HepG2 (cell line): ENCODE data around the gene TADA1. TPM values are rescaled to one million over a fixed set of nuclear protein-coding genes. Genes with fewer than 3 reads are reported as not detected.

Experiments
- ATAC-seq: fragments of 200-7000 bp; cut with Tn5 transposase; 3 replicates; pipeline ENCODE4 v1.9.1; 2020; ENCODE audit warnings: mild to moderate bottlenecking, moderate library complexity
- BruUV-seq: library from RNA; stranded (reverse); fragments of 400-500 nt; replicated peaks from 2 replicates; lab custom pipeline; 2021; lab: Mats Ljungman, UMichigan
- CTCF ChIA-PET: fragments of 300-600 bp; formaldehyde crosslinking; extraction: SDS; loops from one replicate; lab custom pipeline; 2021; ENCODE audit warnings: low total read pairs, inconsistent platforms, low intra/inter-chr PET ratio; lab: Yijun Ruan, JAX
- POLR2A ChIA-PET: fragments of 350-600 bp; sonication (Branson Sonifier 250); formaldehyde crosslinking; loops from one replicate; lab custom pipeline; 2020; ENCODE audit warnings: antibody characterized with exemption, inconsistent platforms; lab: Yijun Ruan, JAX
- DNase-seq: peaks from one replicate; pipeline ENCODE4 v3.0.0-alpha.2; 2015; ENCODE audit warnings: low spot score
- FAIRE-seq: peaks from 3 replicates; lab custom pipeline; 2011; peaks lifted over from hg19 to GRCh38; lab: Jason Lieb, UNC
- H2AFZ ChIP-seq: one replicate; pipeline ENCODE4 v1.6.1; 2011; ENCODE audit warnings: low read length, inconsistent platforms
- H3K27ac ChIP-seq: fragments of 300-600 bp; 3 replicates; pipeline ENCODE4 v1.8.0; 2011; ENCODE audit warnings: mixed run types, mild to moderate bottlenecking, mixed read lengths, low read length, inconsistent platforms; ENCODE audit not compliant: insufficient read depth; ENCODE audit errors: extremely low read length
- H3K27me3 ChIP-seq, 2 experiments: fragments of 200-600 bp in 1 of 2; 2 replicates in 1 of 2; 3 replicates in 1 of 2; pipeline versions ENCODE4 v1.6.0 to v1.8.0; 2011; ENCODE audit warnings: low read length in 2 of 2, mild to moderate bottlenecking in 2 of 2, moderate library complexity in 2 of 2, inconsistent platforms in 1 of 2; ENCODE audit not compliant: insufficient read depth in 2 of 2, control insufficient read depth in 1 of 2
- H3K36me3 ChIP-seq, 2 experiments: fragments of 200-600 bp in 1 of 2; replicated peaks in 1 of 2; 2 replicates in 1 of 2; 3 replicates in 1 of 2; pipeline versions ENCODE4 v1.5.1 to v1.8.0; 2011; ENCODE audit warnings: low read length in 2 of 2, inconsistent platforms in 1 of 2; ENCODE audit not compliant: insufficient read depth in 2 of 2, control insufficient read depth in 1 of 2
- H3K4me1 ChIP-seq: 2 replicates; pipeline ENCODE4 v1.5.1; 2012; ENCODE audit warnings: low read length, inconsistent platforms; ENCODE audit not compliant: insufficient read depth
- H3K4me2 ChIP-seq: 2 replicates; pipeline ENCODE4 v1.6.0; 2011; ENCODE audit warnings: low read depth, low read length, inconsistent platforms
- H3K4me3 ChIP-seq, 3 experiments: fragments of 200-600 bp in 1 of 3; sonication (generic), shearing (Covaris generic) in 1 of 3; replicated peaks in 1 of 3; 2 replicates each; pipeline ENCODE4 v1.5.1; 2011 to 2016; ENCODE audit warnings: low read length in 3 of 3, inconsistent platforms in 2 of 3, low read depth in 2 of 3, mild to moderate bottlenecking in 2 of 3, control low read depth in 1 of 3, mixed read lengths in 1 of 3; ENCODE audit not compliant: insufficient read depth in 1 of 3
- H3K79me2 ChIP-seq: one replicate; pipeline ENCODE4 v1.6.1; 2011; ENCODE audit warnings: low read length, inconsistent platforms; ENCODE audit not compliant: insufficient read depth
- H3K9ac ChIP-seq: 2 replicates; pipeline ENCODE4 v1.6.0; 2011; ENCODE audit warnings: mild to moderate bottlenecking, low read depth, low read length, inconsistent platforms; ENCODE audit not compliant: insufficient read depth
- H3K9me3 ChIP-seq: 2 replicates; pipeline ENCODE4 v1.5.1; 2012; ENCODE audit warnings: mild to moderate bottlenecking, low read length
- H4K20me1 ChIP-seq: 2 replicates; pipeline ENCODE4 v1.6.0; 2011; ENCODE audit warnings: inconsistent platforms, mild to moderate bottlenecking, low read length, moderate library complexity; ENCODE audit not compliant: insufficient read depth
- GTF3A ChIP-seq: sonication (generic); formaldehyde crosslinking; conservative IDR thresholded peaks from 2 replicates; pipeline ENCODE4 v1.4.0; 2020; ENCODE audit warnings: mild to moderate bottlenecking, missing genetic modification reagents
- HOXA5 ChIP-seq: sonication (generic); formaldehyde crosslinking; IDR thresholded peaks from 2 replicates; pipeline ENCODE4 v1.4.0; 2020; ENCODE audit warnings: missing genetic modification reagents
- HOXD1 ChIP-seq: sonication (generic); formaldehyde crosslinking; IDR thresholded peaks from 2 replicates; pipeline ENCODE4 v1.5.0; 2020; ENCODE audit warnings: missing genetic modification reagents
- NFRKB ChIP-seq: fragments of 450-650 bp; IDR thresholded peaks from 2 replicates; pipeline ENCODE4 v1.6.1; 2017
- YY1 ChIP-seq: IDR thresholded peaks from 2 replicates; pipeline ENCODE4 v1.6.1; 2011; ENCODE audit warnings: low read length, low read depth, moderate library complexity, mild to moderate bottlenecking; ENCODE audit not compliant: insufficient read depth, insufficient replicate concordance
- ZFX ChIP-seq: sonication (generic); formaldehyde crosslinking; IDR thresholded peaks from 2 replicates; pipeline ENCODE4 v1.4.0; 2020; ENCODE audit warnings: mild to moderate bottlenecking, low read depth, missing genetic modification reagents, moderate library complexity
- ZNF75D ChIP-seq: sonication (generic); formaldehyde crosslinking; IDR thresholded peaks from 2 replicates; pipeline ENCODE4 v1.8.1; 2023; ENCODE audit warnings: missing genetic modification reagents, mild to moderate bottlenecking, borderline replicate concordance
- ZNF790 ChIP-seq: sonication (generic); formaldehyde crosslinking; IDR thresholded peaks from 2 replicates; pipeline ENCODE4 v1.8.0; 2022; ENCODE audit warnings: missing genetic modification reagents, mild to moderate bottlenecking, borderline replicate concordance
- WGBS: methylation state at CpG from one replicate; pipeline ENCODE4 v1.1.6; 2017; ENCODE audit warnings: low lambda C conversion rate; 5-methylcytosine and 5-hydroxymethylcytosine counted together
- in situ Hi-C: cut with HindIII; loops from 2 replicates; pipeline ENCODE4 v1.10.0; 2017; ENCODE audit warnings: low pct_unique_long_range_greater_than_20kb; ENCODE audit not compliant: extremely low pct_ligation_motif_present
- intact Hi-C: fragments of 100-400 bp; cut with micrococcal nuclease; formaldehyde crosslinking; loops from one replicate; pipeline ENCODE4 v1.10.0; 2022; ENCODE audit not compliant: unreplicated experiment
- polyA plus RNA-seq, 8 experiments: library from polyadenylated mRNA; depleted of rRNA in 3 of 8; stranded (reverse) in 7 of 8; unstranded in 1 of 8; fragments of >200 nt; fragmentation: Illumina TruSeq in 4 of 8; extraction: Trizol in 4 of 8; gene quantifications; 2 replicates each; pipeline versions ENCODE4 v1.2.1 to v1.2.3, GENCODE V29; 2011 to 2016; ENCODE audit warnings: low read depth in 4 of 8, missing spikeins in 1 of 8, mixed read lengths in 1 of 8; ENCODE audit not compliant: insufficient read depth in 1 of 8
- total RNA-seq, 5 experiments: library from RNA; depleted of rRNA; stranded (reverse); fragments of >200 nt; fragmentation: Illumina TruSeq; extraction: Trizol; gene quantifications; 2 replicates each; pipeline ENCODE4 v1.2.3, GENCODE V29; 2016; ENCODE audit warnings: low read depth in 1 of 5
- TF ChIP-seq, protein P1 (sequence below): sonication (generic); formaldehyde crosslinking; conservative IDR thresholded peaks from 2 replicates; pipeline ENCODE4 v1.4.0; 2020; ENCODE audit warnings: missing genetic modification reagents
- TF ChIP-seq, protein P2 (sequence below): sonication (generic); formaldehyde crosslinking; IDR thresholded peaks from 2 replicates; pipeline ENCODE4 v1.4.0; 2020; ENCODE audit warnings: missing genetic modification reagents; ENCODE audit errors: not compliant biosample characterization
- TF ChIP-seq, protein P3 (sequence below): sonication (generic); formaldehyde crosslinking; IDR thresholded peaks from 2 replicates; pipeline ENCODE4 v1.5.0; 2020; ENCODE audit warnings: mild to moderate bottlenecking, missing genetic modification reagents
- TF ChIP-seq, protein P4 (sequence below): sonication (generic); formaldehyde crosslinking; IDR thresholded peaks from 2 replicates; pipeline ENCODE4 v1.4.0; 2020; ENCODE audit warnings: mild to moderate bottlenecking, missing genetic modification reagents
- TF ChIP-seq, protein P5 (sequence below): sonication (generic); formaldehyde crosslinking; conservative IDR thresholded peaks from 2 replicates; pipeline ENCODE4 v1.8.1; 2023; ENCODE audit warnings: missing genetic modification reagents

Gene TADA1
- total and polyA plus RNA-seq, 2 of the 13 experiments (the other 11 are each of a cell fraction or from before 2014, with no cell fraction given), result 28.3 to 29.1 TPM

DNA sequence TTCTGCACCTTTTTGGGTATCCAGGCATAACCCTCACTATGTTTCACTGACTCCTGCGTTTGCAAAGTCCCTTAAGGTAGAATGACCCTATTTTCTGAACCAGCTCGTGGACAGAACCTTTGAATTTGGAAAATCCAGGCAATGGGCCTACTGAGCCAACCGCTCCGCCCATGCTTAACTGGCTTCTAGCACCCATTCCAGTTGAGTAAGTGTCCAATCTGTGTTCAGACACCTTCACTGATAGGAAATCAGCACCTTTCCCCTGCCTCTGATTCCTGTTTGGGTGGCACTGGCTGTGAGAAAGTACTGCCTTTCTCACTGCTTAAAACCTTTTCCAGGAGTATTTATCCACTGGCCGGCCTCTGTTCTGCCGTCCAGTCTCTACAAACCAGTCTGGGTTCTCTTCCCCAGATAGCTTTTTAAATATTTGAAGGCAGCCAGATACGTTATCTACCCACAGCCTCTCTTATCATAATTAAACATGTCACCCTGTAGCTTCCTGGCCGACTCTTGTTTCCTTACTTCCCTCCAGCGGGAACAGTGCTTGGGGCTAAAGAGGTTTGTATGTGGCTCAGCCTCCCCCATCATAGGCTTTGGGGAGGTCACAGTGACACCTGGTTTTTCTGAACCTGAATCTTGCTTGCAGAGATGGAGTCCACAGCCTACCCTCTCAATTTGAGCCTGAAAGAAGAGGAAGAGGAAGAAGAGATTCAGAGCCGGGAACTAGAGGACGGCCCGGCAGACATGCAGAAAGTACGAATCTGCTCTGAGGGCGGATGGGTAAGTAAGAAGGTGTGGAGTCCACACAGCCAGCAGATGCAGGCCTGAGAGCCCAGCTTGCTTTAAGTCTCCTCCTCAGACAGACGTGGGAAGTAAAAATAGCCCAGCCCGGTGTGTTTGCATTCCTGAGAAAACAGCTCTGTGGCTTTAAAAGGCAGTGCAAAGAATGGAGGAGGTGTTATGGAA lies 35.5 kb downstream of the TADA1 start (continued):
- TF ChIP-seq ZNF75D (CRISPR knock-in tag) (0 out of 2 replicates have a peak, but pooled peaks have one; percentile 11), ZNF790 (CRISPR knock-in tag) (no peak), ZFX (CRISPR knock-in tag) (peak; percentile 54; the same call in 1 of the 2 replicates), GTF3A (CRISPR knock-in tag) (no peak), HOXD1 (CRISPR knock-in tag) (no peak), HOXA5 (CRISPR knock-in tag) (no peak)

DNA sequence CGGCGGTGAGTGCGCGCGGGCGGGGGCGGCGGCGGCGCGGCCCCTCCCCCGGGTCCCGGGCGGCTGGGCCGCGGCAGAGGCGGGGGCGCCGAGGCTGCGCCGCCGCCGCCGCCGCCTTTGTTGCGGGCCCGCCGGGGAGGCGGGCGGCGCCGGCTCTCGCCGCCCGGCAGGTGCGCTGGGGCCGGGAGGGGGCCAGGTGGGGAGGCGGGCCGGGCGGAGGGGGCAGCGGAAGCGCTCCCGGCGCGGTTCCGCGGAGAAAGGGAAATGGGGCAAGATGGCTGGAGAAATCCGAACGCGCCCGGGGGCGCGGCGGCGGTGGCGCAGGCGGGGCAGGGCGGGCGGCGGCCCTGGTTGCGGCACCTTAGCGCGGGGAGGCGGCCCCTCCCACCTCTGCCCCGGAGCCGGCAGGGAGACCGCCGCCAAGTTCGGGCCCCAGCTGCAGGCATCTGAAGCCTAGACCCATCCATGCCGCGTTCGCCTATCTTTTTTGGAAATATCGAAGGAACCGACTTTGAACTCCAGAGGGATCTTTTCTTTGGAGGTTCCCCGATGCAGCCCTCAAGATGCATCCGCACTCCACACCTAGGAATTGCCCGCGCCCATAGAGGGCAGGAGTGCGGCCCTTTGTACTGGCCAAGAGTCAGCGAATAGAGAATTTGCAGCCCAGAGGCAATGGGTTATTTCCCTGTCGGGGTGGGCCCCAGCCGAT lies 36.3 kb downstream of the TADA1 start:
- Histone ChIP-seq H3K27me3 (no peaks in the 10 kb centered on the region; a peak in 2 of 5 replicates), H3K4me1 (peaks cover 37% of the 10 kb centered on the region), H3K36me3 (peaks cover 13 to 39% of the 10 kb centered on the region in 2 experiments), H3K27ac (peak overlapping the region; percentile 48), H2AFZ (no peak overlapping the region), H3K4me3 (peak overlapping the region; percentile 60 to 81 (median 79)), H3K79me2 (peaks cover 16% of the 10 kb centered on the region), H3K4me2 (peak overlapping the region; percentile 98), H4K20me1 (peaks cover 3% of the 10 kb centered on the region; the same call in 1 of the 2 replicates), H3K9me3 (no peaks in the 10 kb centered on the region), H3K9ac (peak overlapping the region; percentile 64)
- ChIA-PET CTCF (no interaction called here), POLR2A (interaction anchor here (0.7 to 2.2 kb wide), 14 partner anchors 12 to 929 kb away, joined by 3 to 41 read pairs (median 4); partner anchors contain the start of genes CREG1, POU2F1 and TADA1)
- 0% methylated on average over 3 of the region's 82 CpGs for WGBS
- no TSS peak for BruUV-seq
- ATAC-seq (peak; percentile 42), FAIRE-seq (no peak), DNase-seq (peak; percentile 17)
- intact Hi-C loops (loop anchor here (1.0 kb wide), 1 partner anchor 36 kb away; no protein-coding TSS in a partner anchor), in situ Hi-C loops (no loop called here)
- TF ChIP-seq, protein P1, sequence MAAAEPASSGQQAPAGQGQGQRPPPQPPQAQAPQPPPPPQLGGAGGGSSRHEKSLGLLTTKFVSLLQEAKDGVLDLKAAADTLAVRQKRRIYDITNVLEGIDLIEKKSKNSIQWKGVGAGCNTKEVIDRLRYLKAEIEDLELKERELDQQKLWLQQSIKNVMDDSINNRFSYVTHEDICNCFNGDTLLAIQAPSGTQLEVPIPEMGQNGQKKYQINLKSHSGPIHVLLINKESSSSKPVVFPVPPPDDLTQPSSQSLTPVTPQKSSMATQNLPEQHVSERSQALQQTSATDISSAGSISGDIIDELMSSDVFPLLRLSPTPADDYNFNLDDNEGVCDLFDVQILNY (CRISPR knock-in tag), result no peak
- TF ChIP-seq, protein P2, sequence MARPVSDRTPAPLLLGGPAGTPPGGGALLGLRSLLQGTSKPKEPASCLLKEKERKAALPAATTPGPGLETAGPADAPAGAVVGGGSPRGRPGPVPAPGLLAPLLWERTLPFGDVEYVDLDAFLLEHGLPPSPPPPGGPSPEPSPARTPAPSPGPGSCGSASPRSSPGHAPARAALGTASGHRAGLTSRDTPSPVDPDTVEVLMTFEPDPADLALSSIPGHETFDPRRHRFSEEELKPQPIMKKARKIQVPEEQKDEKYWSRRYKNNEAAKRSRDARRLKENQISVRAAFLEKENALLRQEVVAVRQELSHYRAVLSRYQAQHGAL, result no peak
- no peak for TF ChIP-seq NFRKB
- TF ChIP-seq, protein P3, sequence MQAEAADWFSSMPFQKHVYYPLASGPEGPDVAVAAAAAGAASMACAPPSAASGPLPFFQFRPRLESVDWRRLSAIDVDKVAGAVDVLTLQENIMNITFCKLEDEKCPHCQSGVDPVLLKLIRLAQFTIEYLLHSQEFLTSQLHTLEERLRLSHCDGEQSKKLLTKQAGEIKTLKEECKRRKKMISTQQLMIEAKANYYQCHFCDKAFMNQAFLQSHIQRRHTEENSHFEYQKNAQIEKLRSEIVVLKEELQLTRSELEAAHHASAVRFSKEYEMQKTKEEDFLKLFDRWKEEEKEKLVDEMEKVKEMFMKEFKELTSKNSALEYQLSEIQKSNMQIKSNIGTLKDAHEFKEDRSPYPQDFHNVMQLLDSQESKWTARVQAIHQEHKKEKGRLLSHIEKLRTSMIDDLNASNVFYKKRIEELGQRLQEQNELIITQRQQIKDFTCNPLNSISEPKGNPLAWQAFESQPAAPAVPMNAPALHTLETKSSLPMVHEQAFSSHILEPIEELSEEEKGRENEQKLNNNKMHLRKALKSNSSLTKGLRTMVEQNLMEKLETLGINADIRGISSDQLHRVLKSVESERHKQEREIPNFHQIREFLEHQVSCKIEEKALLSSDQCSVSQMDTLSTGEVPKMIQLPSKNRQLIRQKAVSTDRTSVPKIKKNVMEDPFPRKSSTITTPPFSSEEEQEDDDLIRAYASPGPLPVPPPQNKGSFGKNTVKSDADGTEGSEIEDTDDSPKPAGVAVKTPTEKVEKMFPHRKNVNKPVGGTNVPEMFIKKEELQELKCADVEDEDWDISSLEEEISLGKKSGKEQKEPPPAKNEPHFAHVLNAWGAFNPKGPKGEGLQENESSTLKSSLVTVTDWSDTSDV, result no peak
- TF ChIP-seq, protein P4, sequence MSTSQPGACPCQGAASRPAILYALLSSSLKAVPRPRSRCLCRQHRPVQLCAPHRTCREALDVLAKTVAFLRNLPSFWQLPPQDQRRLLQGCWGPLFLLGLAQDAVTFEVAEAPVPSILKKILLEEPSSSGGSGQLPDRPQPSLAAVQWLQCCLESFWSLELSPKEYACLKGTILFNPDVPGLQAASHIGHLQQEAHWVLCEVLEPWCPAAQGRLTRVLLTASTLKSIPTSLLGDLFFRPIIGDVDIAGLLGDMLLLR (CRISPR knock-in tag), result no peak
- TF ChIP-seq, protein P5, sequence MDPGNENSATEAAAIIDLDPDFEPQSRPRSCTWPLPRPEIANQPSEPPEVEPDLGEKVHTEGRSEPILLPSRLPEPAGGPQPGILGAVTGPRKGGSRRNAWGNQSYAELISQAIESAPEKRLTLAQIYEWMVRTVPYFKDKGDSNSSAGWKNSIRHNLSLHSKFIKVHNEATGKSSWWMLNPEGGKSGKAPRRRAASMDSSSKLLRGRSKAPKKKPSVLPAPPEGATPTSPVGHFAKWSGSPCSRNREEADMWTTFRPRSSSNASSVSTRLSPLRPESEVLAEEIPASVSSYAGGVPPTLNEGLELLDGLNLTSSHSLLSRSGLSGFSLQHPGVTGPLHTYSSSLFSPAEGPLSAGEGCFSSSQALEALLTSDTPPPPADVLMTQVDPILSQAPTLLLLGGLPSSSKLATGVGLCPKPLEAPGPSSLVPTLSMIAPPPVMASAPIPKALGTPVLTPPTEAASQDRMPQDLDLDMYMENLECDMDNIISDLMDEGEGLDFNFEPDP (CRISPR knock-in tag), result no peak
- TF ChIP-seq YY1, result peak; percentile 79
